ENCODE measurements around the gene PTPRD.

GRCh38 chr9:10052916-10053315 is 559.9 kb downstream of the PTPRD start:
- TF ChIP-seq POLR2A (IDR thresholded peaks at IDR 0.05; ENCODE audit: low read depth, low read length) (no peak), POLR2AphosphoS5 (IDR thresholded peaks at IDR 0.05; ENCODE audit: low read depth, low read length) (no peak)

Data from GM12892 (cell line).